MCF 10A (cell line): ENCODE data around the gene PRKACA. TPM values are rescaled to one million over a fixed set of nuclear protein-coding genes. Genes with fewer than 3 reads are reported as not detected.

ENCODE experiments used
- BruUV-seq: library from RNA; stranded (reverse); fragments of 400-500 nt; replicated peaks from 2 replicates; lab custom pipeline; 2021; lab: Mats Ljungman, UMichigan
- CTCF ChIA-PET: fragments of 300-600 bp; sonication (Branson Sonifier 250); formaldehyde crosslinking; extraction: SDS; loops from one replicate; lab custom pipeline; 2021; ENCODE audit warnings: antibody characterized with exemption, inconsistent platforms; lab: Yijun Ruan, JAX
- POLR2A ChIA-PET: fragments of 300-600, 350-650 bp; sonication (Branson Sonifier 250); formaldehyde crosslinking; extraction: SDS; loops from one replicate; lab custom pipeline; 2020; ENCODE audit warnings: antibody characterized with exemption, inconsistent platforms; lab: Yijun Ruan, JAX
- DNase-seq: peaks from one replicate; pipeline ENCODE4 v3.0.0-alpha.2; 2018; ENCODE audit not compliant: unreplicated experiment
- H3K27ac Mint-ChIP-seq: one replicate; pipeline ENCODE4 v1.8.0; 2022; ENCODE audit warnings: mild to moderate bottlenecking, low read depth, mixed read lengths; ENCODE audit not compliant: unreplicated experiment
- H3K27me3 Mint-ChIP-seq: one replicate; pipeline ENCODE4 v1.8.0; 2022; ENCODE audit warnings: mixed read lengths; ENCODE audit not compliant: insufficient read depth, unreplicated experiment
- H3K36me3 Mint-ChIP-seq: one replicate; pipeline ENCODE4 v1.8.0; 2022; ENCODE audit warnings: mild to moderate bottlenecking, moderate library complexity, mixed read lengths; ENCODE audit not compliant: insufficient read depth, unreplicated experiment
- H3K4me1 Mint-ChIP-seq: one replicate; pipeline ENCODE4 v1.8.0; 2022; ENCODE audit warnings: mixed read lengths; ENCODE audit not compliant: insufficient read depth, unreplicated experiment
- H3K4me3 Mint-ChIP-seq: one replicate; pipeline ENCODE4 v1.8.0; 2022; ENCODE audit warnings: mild to moderate bottlenecking, moderate library complexity, mixed read lengths; ENCODE audit not compliant: unreplicated experiment
- H3K9me3 Mint-ChIP-seq: one replicate; pipeline ENCODE4 v1.8.0; 2022; ENCODE audit warnings: mixed read lengths; ENCODE audit not compliant: unreplicated experiment
- intact Hi-C: fragments of 100-400 bp; cut with micrococcal nuclease; formaldehyde crosslinking; loops from 2 replicates; pipeline ENCODE4 v1.14.1; 2022
- total RNA-seq: library from RNA; stranded (reverse); gene quantifications from 2 replicates; pipeline ENCODE4 v1.2.3, GENCODE V29; 2022
- TF ChIP-seq, protein P1 (sequence below): fragments of 200-600 bp; IDR thresholded peaks from one replicate; pipeline ENCODE4 v1.8.0; 2022; ENCODE audit warnings: antibody characterized with exemption, mild to moderate bottlenecking; ENCODE audit not compliant: unreplicated experiment

PRKACA gene
- total RNA-seq, 1 experiment from 2014 or later: 49.8 TPM

DNA sequence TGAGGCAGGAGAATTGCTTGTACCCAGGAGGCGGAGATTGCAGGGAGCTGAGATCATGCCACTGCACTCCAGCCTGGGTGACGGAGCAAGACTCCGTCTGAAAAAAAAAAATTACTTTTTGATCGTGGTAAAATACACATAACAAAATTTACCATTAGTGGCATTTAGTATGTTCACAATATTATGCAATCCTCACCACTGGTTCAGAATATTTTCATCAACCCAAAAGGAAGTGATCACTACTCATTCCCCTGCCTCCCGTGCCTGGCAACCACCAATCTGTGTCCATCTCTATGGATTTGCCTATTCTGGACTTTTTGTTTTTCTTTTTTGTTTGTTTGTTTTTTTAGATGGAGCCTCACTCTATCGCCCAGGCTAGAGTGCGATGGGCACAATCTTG is 54.5 kb downstream of the PRKACA start:
- H3K9me3 Mint-ChIP-seq: no peaks in the 10 kb centered on the region
- CTCF ChIA-PET: interaction anchor here (1.1 to 1.3 kb wide), 2 partner anchors 15 to 20 kb away, joined by 3 to 8 read pairs; no protein-coding TSS in a partner anchor
- peaks cover 20% of the 10 kb centered on the region for H3K27me3 Mint-ChIP-seq
- POLR2A ChIA-PET: interaction anchor here (0.7 kb wide), 1 partner anchor 1125 kb away, joined by 3 read pairs; no protein-coding TSS in a partner anchor
- H3K27ac Mint-ChIP-seq: no peak overlapping the region
- BruUV-seq: no TSS peak
- intact Hi-C loops: no loop called here
- H3K4me3 Mint-ChIP-seq: no peak overlapping the region
- H3K4me1 Mint-ChIP-seq: peaks cover 8% of the 10 kb centered on the region
- H3K36me3 Mint-ChIP-seq: peaks cover 4% of the 10 kb centered on the region
- DNase-seq: no peak
- TF ChIP-seq, protein P1, sequence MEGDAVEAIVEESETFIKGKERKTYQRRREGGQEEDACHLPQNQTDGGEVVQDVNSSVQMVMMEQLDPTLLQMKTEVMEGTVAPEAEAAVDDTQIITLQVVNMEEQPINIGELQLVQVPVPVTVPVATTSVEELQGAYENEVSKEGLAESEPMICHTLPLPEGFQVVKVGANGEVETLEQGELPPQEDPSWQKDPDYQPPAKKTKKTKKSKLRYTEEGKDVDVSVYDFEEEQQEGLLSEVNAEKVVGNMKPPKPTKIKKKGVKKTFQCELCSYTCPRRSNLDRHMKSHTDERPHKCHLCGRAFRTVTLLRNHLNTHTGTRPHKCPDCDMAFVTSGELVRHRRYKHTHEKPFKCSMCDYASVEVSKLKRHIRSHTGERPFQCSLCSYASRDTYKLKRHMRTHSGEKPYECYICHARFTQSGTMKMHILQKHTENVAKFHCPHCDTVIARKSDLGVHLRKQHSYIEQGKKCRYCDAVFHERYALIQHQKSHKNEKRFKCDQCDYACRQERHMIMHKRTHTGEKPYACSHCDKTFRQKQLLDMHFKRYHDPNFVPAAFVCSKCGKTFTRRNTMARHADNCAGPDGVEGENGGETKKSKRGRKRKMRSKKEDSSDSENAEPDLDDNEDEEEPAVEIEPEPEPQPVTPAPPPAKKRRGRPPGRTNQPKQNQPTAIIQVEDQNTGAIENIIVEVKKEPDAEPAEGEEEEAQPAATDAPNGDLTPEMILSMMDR: no peak

DNA sequence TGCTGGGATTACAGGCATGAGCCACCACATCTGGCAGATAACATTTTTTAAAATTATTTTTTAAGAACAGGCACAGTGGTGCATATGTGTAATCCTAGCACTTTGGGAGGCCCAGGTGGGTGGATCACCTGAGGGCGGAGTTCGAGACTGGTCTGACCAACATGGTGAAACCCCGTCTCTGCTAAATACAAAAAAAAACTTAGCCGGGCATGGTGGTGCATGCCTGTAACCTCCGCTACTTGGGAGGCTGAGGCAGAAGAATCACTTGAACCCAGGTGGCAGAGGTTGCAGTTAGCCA is 55.1 kb downstream of the PRKACA start:
- H3K4me1 Mint-ChIP-seq: peaks cover 13% of the 10 kb centered on the region
- no peak overlapping the region for H3K4me3 Mint-ChIP-seq
- CTCF ChIA-PET: interaction anchor here (1.0 to 1.3 kb wide), 2 partner anchors 15 to 20 kb away, joined by 3 to 8 read pairs; no protein-coding TSS in a partner anchor

DNA sequence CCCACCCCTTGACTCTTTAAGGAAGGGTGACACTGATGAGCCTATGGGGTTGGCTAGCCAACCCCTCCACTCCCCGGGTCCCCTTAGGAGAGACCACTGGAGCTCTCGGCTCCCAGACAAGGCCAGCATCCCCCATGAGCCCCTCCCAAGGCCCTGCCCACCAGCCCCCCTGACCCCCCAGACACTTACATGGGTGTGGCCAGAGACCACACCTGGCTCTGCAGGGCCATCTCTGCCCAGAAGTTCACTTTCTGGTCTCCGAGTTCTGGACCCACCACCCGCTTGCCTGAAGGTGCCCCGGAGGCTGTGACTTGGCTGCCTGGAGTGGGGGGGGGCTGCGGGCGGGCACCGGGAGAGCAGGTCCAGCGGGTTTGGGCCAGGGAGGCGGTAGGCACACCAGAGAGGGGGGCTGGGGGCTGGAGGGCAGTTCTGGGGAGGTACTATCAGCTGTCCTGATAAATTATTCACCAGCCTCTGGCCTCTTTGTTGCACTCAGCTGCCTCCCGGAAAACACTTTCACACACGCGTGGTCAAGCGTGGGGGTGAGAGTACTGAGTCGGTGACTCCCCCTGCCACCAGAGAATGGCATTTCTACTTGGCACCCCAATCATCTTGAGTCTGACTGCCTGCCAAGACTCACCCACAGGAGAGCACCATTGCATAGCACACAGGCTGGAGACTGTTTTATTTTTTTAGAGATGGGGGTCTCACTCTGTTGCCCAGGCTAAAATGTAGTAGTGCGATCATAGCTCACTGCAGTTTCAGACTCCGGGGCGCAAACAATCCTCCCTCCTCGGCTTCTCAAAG is 55.6 kb downstream of the PRKACA start, which contains the start of gene PALM3:
PALM3 (minus strand) TSS at position 326 of the 807 bp plus-strand sequence; CDS start at position 230, 96 bp downstream.
- H3K27ac Mint-ChIP-seq: no peak within 1 kb of the TSS
- no TSS peak for BruUV-seq
- TF ChIP-seq, protein P1: no peak
- ChIA-PET CTCF (interaction anchor here (0.5 to 1.3 kb wide), 6 partner anchors 9 to 44 kb away, joined by 3 to 8 read pairs (median 3); no protein-coding TSS in a partner anchor), POLR2A (interaction anchor here (0.6 kb wide), 1 partner anchor 14 kb away, joined by 3 read pairs; no protein-coding TSS in a partner anchor)
- no peak for DNase-seq
- H3K4me1 Mint-ChIP-seq: peaks cover 13% of the 10 kb centered on the region
- intact Hi-C loops: no loop called here
- peaks cover 4% of the 10 kb centered on the region for H3K36me3 Mint-ChIP-seq
- H3K4me3 Mint-ChIP-seq: no peak within 1 kb of the TSS
- peaks cover 23% of the 10 kb centered on the region for H3K27me3 Mint-ChIP-seq
- no peaks in the 10 kb centered on the region for H3K9me3 Mint-ChIP-seq

More for the DNA sequence above, 55.1 kb downstream of the PRKACA start:
- no peaks in the 10 kb centered on the region for H3K9me3 Mint-ChIP-seq
- no peak overlapping the region for H3K27ac Mint-ChIP-seq
- H3K27me3 Mint-ChIP-seq: peaks cover 23% of the 10 kb centered on the region
- POLR2A ChIA-PET: no interaction called here
- H3K36me3 Mint-ChIP-seq: peaks cover 4% of the 10 kb centered on the region
- DNase-seq: no peak
- TF ChIP-seq, protein P1: no peak
- intact Hi-C loops: no loop called here
- BruUV-seq: no TSS peak

DNA sequence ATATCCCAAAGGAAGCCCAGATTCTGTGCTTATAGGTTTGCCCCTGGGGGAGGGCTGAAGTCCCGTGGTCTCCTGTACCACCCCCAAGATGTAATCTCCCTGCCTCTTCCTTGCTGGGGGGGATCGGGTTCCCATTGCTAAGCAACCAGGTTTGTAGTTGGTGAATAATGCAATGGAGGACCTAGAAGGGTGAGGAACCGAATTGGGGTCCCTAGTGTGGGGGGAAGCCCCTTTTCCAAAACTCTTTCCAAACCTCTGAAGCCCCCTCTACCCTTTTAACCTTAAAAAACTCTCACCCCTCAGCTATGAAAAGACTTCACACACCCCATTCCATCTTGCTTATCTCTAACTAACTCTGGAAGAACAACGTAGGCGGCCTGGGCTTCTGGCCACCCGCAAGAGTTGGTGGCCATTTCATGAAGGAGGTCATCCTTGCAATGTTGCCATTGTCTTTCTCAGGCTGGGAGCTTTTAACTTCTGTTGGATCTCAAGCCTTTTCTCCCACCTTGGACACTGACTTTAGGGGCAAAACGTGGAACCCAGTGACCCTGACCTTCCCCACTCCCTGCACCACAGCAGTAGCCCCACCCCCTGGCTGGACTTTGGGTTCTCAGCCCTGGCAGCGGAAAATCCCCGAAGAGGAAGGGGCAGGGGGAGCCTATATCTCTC is 56.3 kb downstream of the PRKACA start:
- intact Hi-C loops: no loop called here
- H3K27ac Mint-ChIP-seq: no peak overlapping the region
- H3K27me3 Mint-ChIP-seq: peaks cover 23% of the 10 kb centered on the region
- BruUV-seq: no TSS peak
- POLR2A ChIA-PET: interaction anchor here (0.6 kb wide), 1 partner anchor 15 kb away, joined by 3 read pairs; no protein-coding TSS in a partner anchor
- CTCF ChIA-PET: interaction anchor here (0.5 to 2.5 kb wide), 10 partner anchors 9 to 104 kb away, joined by 3 to 24 read pairs (median 3); partner anchors contain the start of gene MISP3
- no peaks in the 10 kb centered on the region for H3K9me3 Mint-ChIP-seq
- H3K4me1 Mint-ChIP-seq: peaks cover 13% of the 10 kb centered on the region
- peaks cover 4% of the 10 kb centered on the region for H3K36me3 Mint-ChIP-seq
- TF ChIP-seq, protein P1: no peak
- H3K4me3 Mint-ChIP-seq: no peak overlapping the region
- no peak for DNase-seq
